ENCODE results near the gene MORN5. TPM values are rescaled to one million over a fixed set of nuclear protein-coding genes. Genes with fewer than 3 reads are reported as not detected.

The MORN5 gene
- total and polyA plus RNA-seq, 10 donors, result 1.4 TPM; not detected in 9

GRCh38 chr9:122112238-122112637, 47.5 kb upstream of the MORN5 start:
- peaks cover 0 to 23% (median 1%) of the 10 kb centered on the region in 6 donors for H3K4me1 ChIP-seq
- no peaks in the 10 kb centered on the region for H3K36me3 ChIP-seq
- DNase-seq, result no peak
- 80 to 91% (median 88%) methylated on average over 6 of the region's 6 CpGs for WGBS, 5 donors
- H3K27ac ChIP-seq, result no peak overlapping the region
- TF ChIP-seq POLR2AphosphoS5 (IDR thresholded peaks at IDR 0.05) (no peak), POLR2A (IDR thresholded peaks at IDR 0.05) (no peak)
- TF ChIP-seq, protein P1, sequence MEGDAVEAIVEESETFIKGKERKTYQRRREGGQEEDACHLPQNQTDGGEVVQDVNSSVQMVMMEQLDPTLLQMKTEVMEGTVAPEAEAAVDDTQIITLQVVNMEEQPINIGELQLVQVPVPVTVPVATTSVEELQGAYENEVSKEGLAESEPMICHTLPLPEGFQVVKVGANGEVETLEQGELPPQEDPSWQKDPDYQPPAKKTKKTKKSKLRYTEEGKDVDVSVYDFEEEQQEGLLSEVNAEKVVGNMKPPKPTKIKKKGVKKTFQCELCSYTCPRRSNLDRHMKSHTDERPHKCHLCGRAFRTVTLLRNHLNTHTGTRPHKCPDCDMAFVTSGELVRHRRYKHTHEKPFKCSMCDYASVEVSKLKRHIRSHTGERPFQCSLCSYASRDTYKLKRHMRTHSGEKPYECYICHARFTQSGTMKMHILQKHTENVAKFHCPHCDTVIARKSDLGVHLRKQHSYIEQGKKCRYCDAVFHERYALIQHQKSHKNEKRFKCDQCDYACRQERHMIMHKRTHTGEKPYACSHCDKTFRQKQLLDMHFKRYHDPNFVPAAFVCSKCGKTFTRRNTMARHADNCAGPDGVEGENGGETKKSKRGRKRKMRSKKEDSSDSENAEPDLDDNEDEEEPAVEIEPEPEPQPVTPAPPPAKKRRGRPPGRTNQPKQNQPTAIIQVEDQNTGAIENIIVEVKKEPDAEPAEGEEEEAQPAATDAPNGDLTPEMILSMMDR (IDR thresholded peaks at IDR 0.05 in 8 of 11, conservative IDR thresholded peaks at IDR 0.05 in 3 of 11), result no peak
- H3K9me3 ChIP-seq, result peaks cover 0 to 3% (median 0%) of the 10 kb centered on the region in 8 donors
- no peak overlapping the region for H3K4me3 ChIP-seq
- peaks cover 0 to 8% (median 0%) of the 10 kb centered on the region in 7 donors for H3K27me3 ChIP-seq (replicated peaks in 1 of 7)
- intact Hi-C loops (cut with DNase I; ENCODE audit: low total_unique reads), result no loop called here

GRCh38 chr9:122113574-122113973, 46.1 kb upstream of the MORN5 start:
- no peak overlapping the region for H3K4me3 ChIP-seq
- peaks cover 0 to 23% (median 1%) of the 10 kb centered on the region in 6 donors for H3K4me1 ChIP-seq
- H3K27ac ChIP-seq, result no peak overlapping the region
- 49 to 69% (median 65%) methylated on average over 5 of the region's 5 CpGs for WGBS, 5 donors
- TF ChIP-seq POLR2AphosphoS5 (IDR thresholded peaks at IDR 0.05) (no peak), POLR2A (IDR thresholded peaks at IDR 0.05) (no peak)
- TF ChIP-seq, protein P1 (IDR thresholded peaks at IDR 0.05 in 8 of 11, conservative IDR thresholded peaks at IDR 0.05 in 3 of 11), result no peak
- no peaks in the 10 kb centered on the region for H3K36me3 ChIP-seq
- intact Hi-C loops (cut with DNase I; ENCODE audit: low total_unique reads), result no loop called here
- peaks cover 0 to 8% (median 0%) of the 10 kb centered on the region in 7 donors for H3K27me3 ChIP-seq (replicated peaks in 1 of 7)
- DNase-seq, result no peak
- H3K9me3 ChIP-seq, result peaks cover 0 to 6% (median 0%) of the 10 kb centered on the region in 8 donors

DNA sequence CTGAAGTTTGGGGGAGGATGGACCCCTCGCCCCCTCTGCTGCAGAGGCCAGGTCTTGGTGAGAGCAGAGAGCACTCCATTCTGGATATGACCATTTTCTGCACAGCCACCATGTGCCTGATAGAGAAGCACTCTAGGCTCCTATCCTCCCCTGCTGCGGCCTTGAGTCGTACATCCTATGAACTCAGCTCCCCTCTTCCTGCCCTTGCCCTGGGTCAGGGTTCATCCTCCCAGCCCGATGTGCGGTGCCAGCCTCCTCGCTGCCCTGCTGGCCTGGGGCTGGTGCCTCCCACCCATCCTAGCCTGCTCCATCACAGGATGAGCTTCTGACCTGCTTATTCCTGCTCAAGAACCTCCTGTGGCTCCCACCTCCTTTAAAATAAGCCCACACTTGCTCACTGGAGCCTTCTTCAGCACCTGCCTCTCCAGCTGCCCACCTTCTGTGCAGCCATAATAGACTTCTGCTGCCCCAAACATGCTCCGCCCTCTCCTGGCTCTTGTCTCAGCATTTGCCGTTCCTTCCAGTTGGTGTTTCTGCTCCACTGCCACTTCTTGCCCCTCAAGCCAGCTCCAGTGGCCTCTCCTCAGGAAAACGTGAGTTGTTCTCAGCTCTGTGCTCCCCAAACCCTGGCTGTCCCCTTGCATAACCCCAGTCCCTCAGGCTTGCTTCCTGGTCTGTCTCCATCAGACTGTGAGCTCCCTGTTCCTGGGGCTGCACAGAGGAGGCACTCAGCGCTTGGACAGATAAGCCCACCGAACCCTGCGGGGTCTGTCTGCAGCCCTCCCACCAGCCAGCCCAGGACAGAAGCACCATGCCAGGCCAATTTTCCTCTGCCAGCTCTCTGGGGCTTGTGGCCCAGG, 44.3 kb upstream of the MORN5 start:
- Histone ChIP-seq H3K27me3 (replicated peaks in 1 of 7) (peaks cover 0 to 8% (median 0%) of the 10 kb centered on the region in 7 donors), H3K4me1 (peaks cover 0 to 23% (median 1%) of the 10 kb centered on the region in 6 donors), H3K9me3 (peaks cover 0 to 6% (median 0%) of the 10 kb centered on the region in 8 donors), H3K4me3 (no peak overlapping the region), H3K36me3 (no peaks in the 10 kb centered on the region), H3K27ac (no peak overlapping the region)
- WGBS, 5 donors, result 57 to 81% (median 75%) methylated on average over 12 of the region's 12 CpGs
- DNase-seq, result no peak
- TF ChIP-seq POLR2A (IDR thresholded peaks at IDR 0.05), result no peak
- TF ChIP-seq POLR2AphosphoS5 (IDR thresholded peaks at IDR 0.05), result peak; percentile 40 to 60 (median 46)
- intact Hi-C loops (cut with DNase I; ENCODE audit: low total_unique reads), result no loop called here

GRCh38 chr9:122116040-122116439, 43.7 kb upstream of the MORN5 start:
- Histone ChIP-seq H3K9me3 (peaks cover 0 to 6% (median 0%) of the 10 kb centered on the region in 8 donors), H3K36me3 (no peaks in the 10 kb centered on the region), H3K4me1 (peaks cover 0 to 23% (median 1%) of the 10 kb centered on the region in 6 donors), H3K4me3 (no peak overlapping the region), H3K27me3 (replicated peaks in 1 of 7) (peaks cover 0 to 8% (median 0%) of the 10 kb centered on the region in 7 donors), H3K27ac (no peak overlapping the region)
- WGBS, 5 donors, result 57 to 79% (median 75%) methylated on average over 3 to 4 of the region's 4 CpGs
- no peak for TF ChIP-seq POLR2A (IDR thresholded peaks at IDR 0.05)
- TF ChIP-seq POLR2AphosphoS5 (IDR thresholded peaks at IDR 0.05), result no peak
- TF ChIP-seq, protein P1 (IDR thresholded peaks at IDR 0.05 in 8 of 11, conservative IDR thresholded peaks at IDR 0.05 in 3 of 11), result no peak
- intact Hi-C loops (cut with DNase I; ENCODE audit: low total_unique reads), result no loop called here
- no peak for DNase-seq

Data from spleen (tissue), 11 donors.